Lower leg skin (tissue), 4 donors: Measurements from ENCODE around the gene SLC22A14. TPM values are rescaled to one million over a fixed set of nuclear protein-coding genes. Genes with fewer than 3 reads are reported as not detected.

Source experiments
- DNase-seq, 2 donors: peaks; one replicate each; pipeline ENCODE4 v3.0.0-alpha.2; 2019; ENCODE audit warnings: low spot score in 2 of 2
- H3K4me3 ChIP-seq: fragments of 200-600 bp; sonication (generic); 2 replicates; pipeline ENCODE4 v1.5.1; 2017; ENCODE audit warnings: mild to moderate bottlenecking, low read depth; ENCODE audit not compliant: poor library complexity, severe bottlenecking
- POLR2A ChIP-seq, 2 donors: fragments of 450-650 bp; IDR thresholded peaks; one replicate each; pipeline ENCODE4 v1.6.1; 2016 to 2017; ENCODE audit warnings: antibody characterized with exemption in 2 of 2, mild to moderate bottlenecking in 1 of 2, moderate library complexity in 1 of 2
- WGBS, 2 donors: methylation state at CpG; one replicate each; pipeline ENCODE4 v1.1.5; 2018; 5-methylcytosine and 5-hydroxymethylcytosine counted together
- intact Hi-C: fragments of 100-400 bp; cut with DNase I; formaldehyde crosslinking; loops from one replicate; pipeline ENCODE4 v1.15.0; 2023; ENCODE audit warnings: low total_unique reads
- total RNA-seq, 4 donors: library from RNA; depleted of rRNA; stranded (reverse); fragments of >200 nt; gene quantifications; one replicate each; pipeline ENCODE4 v1.1.0, GENCODE V29; 2016
- TF ChIP-seq, protein P1 (sequence below), 3 donors: fragments of 450-650 bp; IDR thresholded peaks; one replicate each; pipeline ENCODE4 v1.5.1; 2016; ENCODE audit warnings: antibody characterized with exemption in 3 of 3, mild to moderate bottlenecking in 3 of 3, moderate library complexity in 2 of 3

The SLC22A14 gene
- total RNA-seq, 4 donors from 2014 or later: 0.10 to 0.45 TPM; not detected in 2

DNA sequence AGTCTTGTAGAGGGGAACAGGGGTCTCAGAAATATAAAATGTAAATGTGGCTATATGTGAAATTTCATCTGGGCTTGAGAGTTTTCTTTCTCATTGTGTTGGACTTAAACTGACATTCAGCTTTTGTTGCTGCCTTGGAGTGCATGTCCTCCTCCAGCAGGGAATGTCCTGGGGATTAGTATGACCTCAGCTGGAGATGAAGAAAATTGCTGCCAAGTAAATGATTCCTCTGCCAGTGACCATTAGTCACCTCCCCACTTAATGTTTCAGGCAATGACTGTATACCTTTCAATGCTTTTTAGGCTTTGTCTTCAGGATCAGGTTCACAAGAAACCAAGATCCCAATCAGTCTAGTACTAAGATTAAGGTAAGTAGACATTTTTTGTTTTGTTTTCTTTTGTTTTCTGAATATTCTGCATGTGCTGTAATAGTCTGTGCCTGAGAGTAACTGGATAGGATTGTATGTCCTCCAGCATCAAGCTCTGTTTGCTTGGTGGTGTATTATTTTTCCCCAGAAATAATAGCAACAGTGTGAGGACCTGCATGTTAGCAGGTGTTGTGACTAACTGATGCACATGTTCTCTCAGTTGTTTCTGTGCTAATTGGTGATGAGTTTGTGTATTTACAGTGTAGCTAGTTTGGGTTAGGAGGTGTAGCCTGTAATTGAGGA is 34.6 kb upstream of the SLC22A14 start:
- TF ChIP-seq, protein P1, sequence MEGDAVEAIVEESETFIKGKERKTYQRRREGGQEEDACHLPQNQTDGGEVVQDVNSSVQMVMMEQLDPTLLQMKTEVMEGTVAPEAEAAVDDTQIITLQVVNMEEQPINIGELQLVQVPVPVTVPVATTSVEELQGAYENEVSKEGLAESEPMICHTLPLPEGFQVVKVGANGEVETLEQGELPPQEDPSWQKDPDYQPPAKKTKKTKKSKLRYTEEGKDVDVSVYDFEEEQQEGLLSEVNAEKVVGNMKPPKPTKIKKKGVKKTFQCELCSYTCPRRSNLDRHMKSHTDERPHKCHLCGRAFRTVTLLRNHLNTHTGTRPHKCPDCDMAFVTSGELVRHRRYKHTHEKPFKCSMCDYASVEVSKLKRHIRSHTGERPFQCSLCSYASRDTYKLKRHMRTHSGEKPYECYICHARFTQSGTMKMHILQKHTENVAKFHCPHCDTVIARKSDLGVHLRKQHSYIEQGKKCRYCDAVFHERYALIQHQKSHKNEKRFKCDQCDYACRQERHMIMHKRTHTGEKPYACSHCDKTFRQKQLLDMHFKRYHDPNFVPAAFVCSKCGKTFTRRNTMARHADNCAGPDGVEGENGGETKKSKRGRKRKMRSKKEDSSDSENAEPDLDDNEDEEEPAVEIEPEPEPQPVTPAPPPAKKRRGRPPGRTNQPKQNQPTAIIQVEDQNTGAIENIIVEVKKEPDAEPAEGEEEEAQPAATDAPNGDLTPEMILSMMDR (IDR thresholded peaks at IDR 0.05): no peak
- no peak for TF ChIP-seq POLR2A (IDR thresholded peaks at IDR 0.05)
- intact Hi-C loops: no loop called here
- DNase-seq: peak in 1 of 2 donors; percentile 29

DNA sequence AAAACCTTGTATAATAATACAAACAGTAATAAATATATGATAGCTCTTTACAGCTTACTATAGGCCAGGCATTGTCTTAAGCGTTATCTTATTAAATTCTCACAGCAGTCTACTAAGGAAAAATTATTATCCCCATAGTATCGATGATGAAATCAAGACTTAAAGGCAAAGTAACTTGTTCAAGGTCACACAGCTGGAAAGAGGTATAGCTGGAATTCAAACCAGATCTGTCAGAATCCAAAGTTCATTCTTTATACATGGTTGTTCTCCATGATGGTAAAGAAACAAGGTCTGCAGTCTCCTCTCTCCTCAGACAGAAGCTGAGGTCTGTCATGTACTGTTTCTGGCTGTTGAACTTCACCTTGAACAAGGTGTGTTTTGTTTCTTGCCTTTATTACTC is 31.9 kb upstream of the SLC22A14 start:
- no peak overlapping the region for H3K4me3 ChIP-seq
- intact Hi-C loops: no loop called here
- TF ChIP-seq, protein P1 (IDR thresholded peaks at IDR 0.05): no peak
- no peak for TF ChIP-seq POLR2A (IDR thresholded peaks at IDR 0.05)
- no peak for DNase-seq
- WGBS, 2 donors: 75 to 80% methylated on average over 2 of the region's 2 CpGs

More for the DNA sequence above, 34.6 kb upstream of the SLC22A14 start:
- H3K4me3 ChIP-seq: no peak overlapping the region

DNA sequence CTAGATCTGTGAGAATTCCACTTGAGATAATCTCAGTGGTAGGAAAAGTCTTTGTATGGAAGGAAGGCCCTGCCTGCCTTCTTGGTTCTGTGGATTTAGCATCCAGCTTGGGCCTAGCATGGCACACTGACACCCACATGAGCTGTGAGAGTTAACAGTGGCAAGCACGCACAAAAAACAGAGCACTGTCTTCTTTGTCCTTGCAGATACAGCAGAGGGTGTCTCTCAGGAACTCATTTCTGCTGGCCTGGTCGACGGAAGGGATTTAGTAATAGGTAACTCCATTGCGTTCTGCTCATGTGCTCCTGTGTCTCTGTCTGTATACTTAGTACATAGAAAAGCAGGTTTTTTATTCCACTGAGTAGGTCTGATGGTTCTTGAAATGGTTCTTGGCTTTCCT is 30.9 kb upstream of the SLC22A14 start:
- no peak overlapping the region for H3K4me3 ChIP-seq
- WGBS, 2 donors: 93 to 95% methylated on average over 4 of the region's 4 CpGs
- intact Hi-C loops: no loop called here
- DNase-seq: no peak
- TF ChIP-seq, protein P1 (IDR thresholded peaks at IDR 0.05): no peak
- TF ChIP-seq POLR2A (IDR thresholded peaks at IDR 0.05): no peak

DNA sequence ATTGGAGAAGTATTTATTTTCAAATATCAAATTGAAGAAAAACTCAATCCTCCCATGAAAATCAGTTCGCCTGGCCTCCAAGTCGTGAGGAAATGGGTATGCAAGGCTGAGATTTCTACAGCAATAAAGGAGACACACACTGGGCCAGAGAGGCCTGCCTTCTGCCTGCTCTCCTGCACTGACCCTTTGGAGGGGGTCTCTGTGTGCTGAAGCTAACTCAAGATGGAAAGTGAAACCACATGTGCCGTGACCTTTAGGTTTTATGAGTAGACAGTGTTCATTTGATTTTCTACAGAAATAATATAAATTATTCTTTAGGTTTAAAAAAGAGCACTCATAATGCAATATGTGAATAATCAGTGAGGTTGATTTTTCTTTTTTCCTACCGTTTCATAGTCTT is 28.4 kb upstream of the SLC22A14 start:
- TF ChIP-seq, protein P1 (IDR thresholded peaks at IDR 0.05): no peak
- TF ChIP-seq POLR2A (IDR thresholded peaks at IDR 0.05): no peak
- H3K4me3 ChIP-seq: no peak overlapping the region
- 87 to 88% methylated on average over 4 of the region's 4 CpGs for WGBS, 2 donors
- intact Hi-C loops: no loop called here
- DNase-seq: no peak

DNA sequence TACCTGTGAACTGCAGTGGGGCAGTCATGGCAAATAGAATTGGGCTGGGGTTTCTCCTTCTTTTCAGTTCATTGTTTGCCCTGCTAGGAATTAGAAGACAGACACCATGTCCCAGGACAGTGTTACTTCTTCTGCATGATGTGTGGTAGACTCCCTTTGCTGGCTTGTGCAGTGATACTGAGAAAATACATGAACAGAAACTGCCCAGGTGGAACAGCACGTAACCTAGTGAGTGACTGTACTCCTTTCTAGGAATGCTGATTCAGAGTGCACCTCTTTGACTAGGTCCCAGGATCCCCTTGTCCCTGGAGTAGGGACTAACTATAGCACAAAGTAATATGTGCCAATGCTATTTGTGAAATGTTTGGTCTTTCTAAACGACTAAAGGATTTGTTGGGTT is 27.2 kb upstream of the SLC22A14 start:
- 81 to 83% methylated on average over 2 of the region's 2 CpGs for WGBS, 2 donors
- no peak for TF ChIP-seq POLR2A (IDR thresholded peaks at IDR 0.05)
- TF ChIP-seq, protein P1 (IDR thresholded peaks at IDR 0.05): no peak

DNA sequence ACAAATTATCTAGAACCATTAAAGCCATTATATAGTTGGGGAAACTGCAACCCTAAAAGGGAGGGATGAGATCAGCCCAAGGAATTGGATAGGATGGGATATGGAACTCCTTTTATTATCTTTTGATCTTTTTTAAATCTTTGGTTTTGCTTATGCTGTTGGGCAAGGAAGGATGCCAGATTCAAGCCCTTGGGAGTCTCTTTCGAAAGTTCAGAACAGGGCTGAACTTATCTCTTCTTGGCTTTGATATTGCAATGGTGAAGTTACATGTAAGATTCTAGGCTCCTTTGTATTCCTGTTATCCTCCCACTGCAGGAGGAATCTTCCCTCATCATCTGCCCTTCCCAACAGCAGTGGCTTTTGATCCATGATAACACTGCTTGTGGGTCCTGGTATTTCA is 26.5 kb upstream of the SLC22A14 start:
- TF ChIP-seq, protein P1 (IDR thresholded peaks at IDR 0.05): no peak
- no peak for TF ChIP-seq POLR2A (IDR thresholded peaks at IDR 0.05)
- no peak overlapping the region for H3K4me3 ChIP-seq
- intact Hi-C loops: no loop called here
- DNase-seq: no peak
- WGBS, 2 donors: 67 to 73% methylated on average over 1 of the region's 1 CpG

More for the DNA sequence above, 27.2 kb upstream of the SLC22A14 start:
- no peak for DNase-seq
- intact Hi-C loops: no loop called here
- H3K4me3 ChIP-seq: no peak overlapping the region
